ENCODE measurements around the gene GRM8.
"Not testable (repeated sequence)": the region's sequence is repeated elsewhere in the genome, so short reads cannot be mapped to it uniquely, and the experiment has no call there.

The GRM8 gene

GRCh38 chr7:126840869-126841268 lies 411.9 kb downstream of the GRM8 start:
- no peak for TF ChIP-seq ZFX (IDR thresholded peaks at IDR 0.05)
- no peak for TF ChIP-seq CTCF (conservative IDR thresholded peaks at IDR 0.05)
- H3K27ac ChIP-seq = no peak overlapping the region

- TF ChIP-seq ZFX (IDR thresholded peaks at IDR 0.05) = no peak
- no peak overlapping the region for H3K27ac ChIP-seq
These were observed 413.1 kb downstream of the GRM8 start for GRCh38 chr7:126839624-126840023.

- no peak for TF ChIP-seq CTCF (conservative IDR thresholded peaks at IDR 0.05)
These were observed 414.5 kb downstream of the GRM8 start for GRCh38 chr7:126838194-126838593.

GRCh38 chr7:126831241-126831640 lies 421.5 kb downstream of the GRM8 start:
- not testable (repeated sequence) for H3K27ac ChIP-seq

More at GRCh38 chr7:126838194-126838593, 414.5 kb downstream of the GRM8 start:
- no peak overlapping the region for H3K27ac ChIP-seq

- H3K27ac ChIP-seq = no peak overlapping the region
- TF ChIP-seq ZFX (IDR thresholded peaks at IDR 0.05) = no peak
- TF ChIP-seq CTCF (conservative IDR thresholded peaks at IDR 0.05) = no peak
These were observed 431.8 kb downstream of the GRM8 start for GRCh38 chr7:126820925-126821324.

- TF ChIP-seq CTCF (conservative IDR thresholded peaks at IDR 0.05) (no peak), ZFX (IDR thresholded peaks at IDR 0.05) (no peak)
- no peak overlapping the region for H3K27ac ChIP-seq
These were observed 433.6 kb downstream of the GRM8 start for GRCh38 chr7:126819197-126819484.

GRCh38 chr7:126818393-126819196 lies 434.1 kb downstream of the GRM8 start:
- TF ChIP-seq CTCF (conservative IDR thresholded peaks at IDR 0.05) (no peak), ZFX (IDR thresholded peaks at IDR 0.05) (no peak)
- no peak overlapping the region for H3K27ac ChIP-seq

- TF ChIP-seq ZFX (IDR thresholded peaks at IDR 0.05) = no peak
- no peak for TF ChIP-seq CTCF (conservative IDR thresholded peaks at IDR 0.05)
- H3K27ac ChIP-seq = no peak overlapping the region
These were observed 443.6 kb downstream of the GRM8 start for GRCh38 chr7:126809188-126809587.
